Activated CD8-positive, alpha-beta memory T cell treated with anti-CD3 and anti-CD28 coated beads for 24 hours (primary cell): Measurements from ENCODE around the gene MMP26.
"Not testable (repeated sequence)": the region's sequence is repeated elsewhere in the genome, so short reads cannot be mapped to it uniquely, and the experiment has no call there.

ENCODE experiments used
- DNase-seq: peaks from one replicate; pipeline ENCODE4 v3.0.0-alpha.2; 2020

The MMP26 gene

GRCh38 chr11:4704054-4704789 lies at the start of gene MMP26:
Gene MMP26 (plus strand): TSS chr11:4704784.
- no peak for DNase-seq

GRCh38 chr11:4658629-4659445 lies 45.7 kb upstream of the MMP26 start:
- no peak for DNase-seq

GRCh38 chr11:4662876-4663275 lies 41.7 kb upstream of the MMP26 start:
- DNase-seq = no peak

- no peak for DNase-seq
These were observed 40.4 kb upstream of the MMP26 start for GRCh38 chr11:4664183-4664582.

GRCh38 chr11:4664786-4665185 lies 39.8 kb upstream of the MMP26 start:
- no peak for DNase-seq

GRCh38 chr11:4665424-4665823 lies 39.2 kb upstream of the MMP26 start:
- DNase-seq = no peak

- no peak for DNase-seq
These were observed 32.8 kb upstream of the MMP26 start for GRCh38 chr11:4671741-4672140.

- DNase-seq = no peak
These were observed 32.1 kb upstream of the MMP26 start for GRCh38 chr11:4672470-4672869.

- no peak for DNase-seq
These were observed 30.8 kb upstream of the MMP26 start for GRCh38 chr11:4673781-4674180.

GRCh38 chr11:4677948-4678347 lies 26.6 kb upstream of the MMP26 start:
- DNase-seq = no peak

GRCh38 chr11:4680341-4680740 lies 24.2 kb upstream of the MMP26 start:
- no peak for DNase-seq

- no peak for DNase-seq
These were observed 21.8 kb upstream of the MMP26 start for GRCh38 chr11:4682623-4683419.

- DNase-seq = no peak
These were observed 19.8 kb upstream of the MMP26 start for GRCh38 chr11:4684631-4685285.

- DNase-seq = no peak
These were observed 9.1 kb upstream of the MMP26 start for GRCh38 chr11:4695442-4695841.

- no peak for DNase-seq
These were observed 7.0 kb upstream of the MMP26 start, which contains the start of gene OR51E2 for GRCh38 chr11:4697585-4697984. Gene OR51E2 (minus strand): TSS chr11:4697853. CDS start chr11:4682711, 15,142 bp downstream.

- DNase-seq = no peak
These were observed 4.7 kb upstream of the MMP26 start for GRCh38 chr11:4699697-4700435.

GRCh38 chr11:4700436-4700820 lies 4.2 kb upstream of the MMP26 start:
- no peak for DNase-seq

GRCh38 chr11:4704790-4705334 lies 278 bp downstream of the MMP26 start:
- DNase-seq = no peak

GRCh38 chr11:4713241-4713640 lies 8.7 kb downstream of the MMP26 start:
- DNase-seq = no peak

GRCh38 chr11:4714300-4714699 lies 9.7 kb downstream of the MMP26 start:
- no peak for DNase-seq

- not testable (repeated sequence) for DNase-seq
These were observed 18.3 kb downstream of the MMP26 start for GRCh38 chr11:4722616-4723534.
